C4-2B (cell line): ENCODE results near the gene CCDC102B.

ENCODE experiments used
- ZFX ChIP-seq: fragments of 450-650 bp; IDR thresholded peaks from 2 replicates; pipeline ENCODE4 v1.6.1; 2017
- TF ChIP-seq, protein P1 (sequence below): fragments of 450-650 bp; conservative IDR thresholded peaks from 2 replicates; pipeline ENCODE4 v1.5.1; 2017; ENCODE audit warnings: mild to moderate bottlenecking

DNA sequence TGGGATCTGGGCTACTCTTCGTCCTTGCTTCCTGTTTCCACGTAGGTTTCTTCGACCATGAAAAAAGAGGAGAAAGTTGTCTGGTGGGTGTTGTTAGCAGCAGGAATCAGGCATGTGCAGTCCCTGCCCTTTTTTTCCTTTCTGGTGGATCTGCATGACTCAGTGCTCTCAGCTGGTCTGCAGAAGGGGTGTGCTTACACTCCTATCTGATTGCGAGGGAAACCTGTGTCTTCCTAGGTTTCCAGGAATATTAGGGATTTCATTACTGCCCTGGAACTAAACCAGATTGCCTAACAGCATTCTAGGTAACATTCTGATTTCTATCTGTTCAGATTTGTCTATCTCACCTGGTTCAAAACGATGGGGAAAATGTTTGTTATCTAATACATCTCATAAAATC is 174.3 kb downstream of the CCDC102B start:
- TF ChIP-seq, protein P1, sequence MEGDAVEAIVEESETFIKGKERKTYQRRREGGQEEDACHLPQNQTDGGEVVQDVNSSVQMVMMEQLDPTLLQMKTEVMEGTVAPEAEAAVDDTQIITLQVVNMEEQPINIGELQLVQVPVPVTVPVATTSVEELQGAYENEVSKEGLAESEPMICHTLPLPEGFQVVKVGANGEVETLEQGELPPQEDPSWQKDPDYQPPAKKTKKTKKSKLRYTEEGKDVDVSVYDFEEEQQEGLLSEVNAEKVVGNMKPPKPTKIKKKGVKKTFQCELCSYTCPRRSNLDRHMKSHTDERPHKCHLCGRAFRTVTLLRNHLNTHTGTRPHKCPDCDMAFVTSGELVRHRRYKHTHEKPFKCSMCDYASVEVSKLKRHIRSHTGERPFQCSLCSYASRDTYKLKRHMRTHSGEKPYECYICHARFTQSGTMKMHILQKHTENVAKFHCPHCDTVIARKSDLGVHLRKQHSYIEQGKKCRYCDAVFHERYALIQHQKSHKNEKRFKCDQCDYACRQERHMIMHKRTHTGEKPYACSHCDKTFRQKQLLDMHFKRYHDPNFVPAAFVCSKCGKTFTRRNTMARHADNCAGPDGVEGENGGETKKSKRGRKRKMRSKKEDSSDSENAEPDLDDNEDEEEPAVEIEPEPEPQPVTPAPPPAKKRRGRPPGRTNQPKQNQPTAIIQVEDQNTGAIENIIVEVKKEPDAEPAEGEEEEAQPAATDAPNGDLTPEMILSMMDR: no peak
- TF ChIP-seq ZFX: no peak
